GM08714 (cell line): ENCODE data around the gene ZBTB7C.

ENCODE experiments used
- H3K4me3 ChIP-seq: fragments of 200-500 bp; sonication (Bioruptor generic); 2 replicates; pipeline ENCODE4 v1.5.1; 2014; ENCODE audit warnings: mild to moderate bottlenecking, low read length, inconsistent platforms
- ZNF274 ChIP-seq: IDR thresholded peaks from 2 replicates; pipeline ENCODE4 v1.6.1; 2012; ENCODE audit warnings: mild to moderate bottlenecking, low read depth, low read length

The ZBTB7C gene

DNA sequence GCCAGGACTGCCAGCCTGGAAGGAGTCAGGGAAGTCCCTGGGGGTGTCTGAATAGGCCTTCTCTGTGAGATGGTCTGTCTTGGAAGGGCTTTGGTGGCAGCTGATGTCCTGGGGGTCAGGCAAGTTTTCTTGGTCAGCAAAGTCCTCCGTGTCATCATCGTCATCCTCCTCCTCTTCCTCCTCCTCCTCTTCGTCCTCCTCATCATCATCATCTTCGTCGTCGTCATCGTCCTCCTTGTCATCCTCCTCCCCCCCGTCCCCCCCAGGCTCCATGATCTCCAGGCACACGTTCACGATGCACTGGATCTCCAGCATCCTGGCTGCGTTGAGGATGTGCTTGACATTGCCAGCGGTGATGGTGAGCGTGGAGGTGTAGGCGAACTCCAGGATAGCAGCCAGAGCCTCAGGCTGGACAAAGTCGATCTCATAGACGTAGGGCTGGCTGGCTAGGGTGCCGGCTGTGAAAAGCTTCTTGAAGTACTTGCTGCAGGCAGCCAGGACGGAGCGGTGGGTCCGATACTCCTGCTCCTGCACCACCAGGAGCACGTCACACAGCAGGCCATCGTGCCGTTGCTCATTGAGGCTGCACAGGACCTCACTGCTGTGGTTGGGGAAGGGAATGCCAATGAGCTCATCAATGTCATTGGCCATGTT lies 368.6 kb downstream of the ZBTB7C start:
- no peak for TF ChIP-seq ZNF274
- no peak overlapping the region for H3K4me3 ChIP-seq

DNA sequence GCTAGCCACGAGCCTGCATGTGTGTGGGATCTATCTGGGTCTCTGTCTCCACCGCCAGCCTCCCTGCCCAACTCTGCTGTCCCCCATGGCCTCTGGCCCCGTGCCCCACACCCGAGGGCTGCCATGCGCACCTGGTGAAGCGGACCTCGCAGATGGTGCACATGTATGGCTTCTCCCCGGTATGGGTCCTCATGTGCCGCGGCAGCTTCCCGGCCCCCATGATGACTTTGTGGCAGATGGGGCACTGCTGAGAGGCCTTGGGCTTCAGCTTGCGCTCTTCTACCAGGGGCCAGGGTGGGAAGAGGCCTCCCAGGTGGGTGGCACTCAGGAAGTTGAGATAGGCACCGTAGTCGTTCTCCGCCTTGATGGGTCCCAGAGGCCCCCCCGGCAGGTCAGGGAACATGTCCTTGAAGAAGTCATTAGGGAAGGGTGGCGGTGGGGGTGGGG lies 369.4 kb downstream of the ZBTB7C start:
- no peak overlapping the region for H3K4me3 ChIP-seq
- no peak for TF ChIP-seq ZNF274

DNA sequence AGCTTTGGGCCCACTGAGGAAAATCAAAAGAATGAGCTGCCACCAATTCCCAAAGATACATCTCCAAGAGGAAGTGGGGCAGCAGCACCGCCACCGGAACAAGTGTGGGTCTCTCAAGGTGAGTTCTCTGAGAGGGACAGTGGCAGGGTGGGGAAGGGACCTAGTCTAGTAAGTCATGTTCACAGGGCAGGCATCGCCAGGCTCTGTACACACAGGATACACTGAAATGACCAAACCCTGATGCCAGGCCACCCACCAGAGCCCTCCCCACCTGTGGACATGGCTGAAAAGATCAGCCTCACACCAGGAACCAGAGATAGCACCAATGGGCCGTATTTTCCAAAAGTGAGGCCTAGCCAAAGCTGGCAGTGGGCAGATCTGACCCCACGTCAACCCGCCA lies 370.5 kb downstream of the ZBTB7C start:
- no peak for TF ChIP-seq ZNF274
- no peak overlapping the region for H3K4me3 ChIP-seq

DNA sequence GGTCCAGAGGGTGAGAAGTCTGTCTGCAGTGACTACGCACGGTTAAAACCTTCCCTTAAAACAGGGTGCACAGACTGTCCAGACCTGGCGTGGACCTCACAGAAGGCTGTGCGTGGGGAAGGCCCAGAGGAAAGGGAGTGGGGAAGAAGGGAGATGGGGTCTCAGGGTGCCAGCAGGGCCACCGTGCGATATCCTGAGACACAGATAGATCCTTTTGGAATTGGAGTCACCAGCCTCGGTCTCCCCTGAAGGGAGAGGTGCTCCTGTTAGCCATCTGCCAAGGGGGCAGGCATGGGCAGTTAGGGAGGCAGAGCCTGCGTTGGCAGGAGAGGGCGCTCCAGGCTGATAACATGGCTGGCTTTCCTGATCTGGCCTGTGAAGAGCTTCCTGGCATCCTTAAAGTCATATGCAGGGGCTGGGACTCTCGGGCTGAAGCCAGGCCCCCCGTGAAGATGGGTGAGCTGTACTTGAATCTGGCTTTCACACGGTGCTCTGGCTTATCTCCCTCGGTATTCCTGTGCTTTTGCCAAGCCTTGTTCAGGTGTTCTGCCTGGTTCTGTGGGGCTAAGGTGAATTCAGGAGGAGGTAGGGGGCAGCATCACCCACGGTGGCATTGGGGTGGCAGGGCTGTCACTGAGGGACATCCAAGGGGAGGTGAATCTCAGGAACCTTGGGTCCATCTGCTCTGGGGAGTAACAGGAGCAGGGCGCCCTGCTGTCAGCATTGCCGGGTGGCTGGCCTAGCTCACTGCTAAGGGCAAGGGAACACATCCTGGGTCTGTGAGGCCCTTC lies 371.5 kb downstream of the ZBTB7C start:
- no peak overlapping the region for H3K4me3 ChIP-seq
- TF ChIP-seq ZNF274, result no peak

DNA sequence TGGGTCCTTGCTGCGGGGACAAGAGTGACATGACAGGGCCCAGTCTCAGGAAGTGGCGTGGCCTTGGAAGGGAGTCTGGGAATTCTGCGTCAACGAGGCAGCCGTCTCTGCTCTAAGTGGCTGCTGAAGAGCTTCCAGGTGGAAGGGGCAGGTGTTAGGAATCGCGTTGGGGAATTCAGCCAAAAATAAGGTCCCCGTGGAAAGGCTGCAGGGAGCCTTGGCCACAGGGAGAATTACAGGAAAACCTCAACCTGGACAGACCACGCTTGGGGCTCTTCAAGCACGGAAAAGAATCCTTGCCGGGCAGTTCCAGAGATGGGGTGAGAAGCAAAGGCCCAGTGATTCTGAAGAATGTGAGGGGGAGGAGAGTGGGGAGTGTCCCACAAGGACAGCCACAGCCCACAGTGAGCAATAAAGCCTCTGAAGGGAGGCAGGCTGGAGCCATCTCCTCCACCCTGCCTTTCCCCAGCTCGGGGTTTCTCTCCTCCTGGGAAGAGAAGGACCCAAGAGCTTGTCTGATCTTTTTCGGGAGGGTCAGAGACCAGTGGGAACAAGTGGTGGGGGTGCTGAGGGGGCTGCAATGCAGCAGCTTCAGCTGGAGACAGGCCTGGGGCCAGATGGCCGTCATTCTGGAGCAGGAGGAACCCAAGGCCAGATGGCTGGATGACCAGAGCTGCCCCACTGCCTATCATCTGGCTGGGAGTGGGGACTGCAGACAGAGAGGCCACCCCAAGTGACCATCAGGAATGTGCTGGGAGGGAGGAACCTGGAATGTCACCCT lies 372.4 kb downstream of the ZBTB7C start:
- no peak overlapping the region for H3K4me3 ChIP-seq
- no peak for TF ChIP-seq ZNF274

DNA sequence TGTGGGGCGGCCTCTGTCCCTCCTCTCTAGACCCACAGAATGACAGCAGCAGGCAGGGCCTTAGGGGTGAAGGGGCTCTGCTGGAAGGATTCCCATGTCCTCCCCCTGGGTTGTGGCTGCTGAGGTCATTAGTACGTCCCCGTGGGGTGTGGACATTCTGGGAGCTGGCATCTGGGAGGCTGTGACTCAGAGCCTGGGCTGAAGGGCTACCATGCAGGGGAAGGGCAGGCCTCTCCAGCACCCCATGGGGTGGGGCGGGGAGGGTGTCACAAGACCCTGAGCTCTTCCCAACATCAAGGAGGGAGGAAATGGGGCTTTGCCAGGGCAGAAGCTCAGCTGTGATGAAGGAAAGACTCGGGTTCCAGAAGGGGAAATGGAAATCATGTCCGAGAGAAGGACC lies 373.0 kb downstream of the ZBTB7C start:
- H3K4me3 ChIP-seq, result no peak overlapping the region
- no peak for TF ChIP-seq ZNF274

DNA sequence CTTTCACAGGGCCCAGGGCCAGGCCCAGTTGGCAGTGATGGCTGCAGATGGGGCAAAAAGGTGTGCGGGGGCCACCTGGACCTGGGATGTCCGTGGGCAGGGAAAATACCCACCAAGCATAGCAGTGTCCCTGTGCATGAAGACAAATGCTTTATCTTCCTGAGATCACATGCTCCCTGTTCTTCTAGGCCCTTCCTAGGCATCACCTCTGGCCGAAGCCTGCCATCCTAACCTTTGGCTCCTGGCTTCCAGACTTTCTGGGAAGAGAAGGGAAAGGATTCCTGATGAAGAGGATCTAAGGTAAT lies 373.7 kb downstream of the ZBTB7C start:
- H3K4me3 ChIP-seq, result no peak overlapping the region
- TF ChIP-seq ZNF274, result no peak

DNA sequence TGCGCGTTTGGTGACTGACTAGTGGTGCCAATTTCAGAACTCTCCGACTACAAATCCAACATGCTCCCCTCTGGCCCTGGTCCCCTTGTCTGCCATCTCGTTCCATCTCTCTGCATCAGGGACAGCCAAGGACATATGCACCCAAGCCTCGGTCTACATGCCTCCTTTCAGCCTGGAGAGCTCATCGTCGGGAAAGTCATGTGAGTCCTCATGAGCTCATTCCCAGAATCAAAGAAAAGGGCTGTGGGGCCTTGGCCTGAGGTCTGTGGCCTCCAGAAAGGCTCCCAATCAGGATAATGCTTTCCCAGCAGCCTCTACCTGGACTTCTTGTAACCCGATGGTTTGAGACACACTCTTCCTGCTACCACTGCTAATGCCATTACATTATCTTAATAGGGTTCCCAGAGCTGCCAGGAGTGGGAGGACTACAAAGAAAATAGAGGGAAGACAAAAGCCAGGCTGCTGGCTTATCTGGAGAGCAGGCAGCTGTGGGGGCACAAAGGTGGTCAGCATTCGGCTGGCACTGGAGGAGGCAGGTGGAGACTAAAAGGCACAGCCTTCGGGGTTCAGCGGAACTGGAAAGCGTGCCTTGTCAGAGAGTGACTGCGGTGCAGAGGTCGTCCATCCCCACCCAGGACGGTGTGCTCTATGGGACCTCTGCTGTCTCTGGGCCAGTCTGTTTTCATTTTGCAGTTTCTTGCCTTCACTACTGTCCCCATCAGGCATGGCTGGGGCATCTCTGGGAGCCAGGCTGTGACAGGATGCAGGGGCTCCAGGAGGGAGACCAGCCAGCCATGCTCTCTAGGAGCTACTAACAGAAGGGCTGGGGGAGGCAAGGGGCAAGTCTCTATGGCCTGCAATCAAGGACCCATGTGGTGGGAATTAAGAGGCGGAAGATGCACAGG lies 374.3 kb downstream of the ZBTB7C start:
- no peak overlapping the region for H3K4me3 ChIP-seq
- TF ChIP-seq ZNF274, result no peak

DNA sequence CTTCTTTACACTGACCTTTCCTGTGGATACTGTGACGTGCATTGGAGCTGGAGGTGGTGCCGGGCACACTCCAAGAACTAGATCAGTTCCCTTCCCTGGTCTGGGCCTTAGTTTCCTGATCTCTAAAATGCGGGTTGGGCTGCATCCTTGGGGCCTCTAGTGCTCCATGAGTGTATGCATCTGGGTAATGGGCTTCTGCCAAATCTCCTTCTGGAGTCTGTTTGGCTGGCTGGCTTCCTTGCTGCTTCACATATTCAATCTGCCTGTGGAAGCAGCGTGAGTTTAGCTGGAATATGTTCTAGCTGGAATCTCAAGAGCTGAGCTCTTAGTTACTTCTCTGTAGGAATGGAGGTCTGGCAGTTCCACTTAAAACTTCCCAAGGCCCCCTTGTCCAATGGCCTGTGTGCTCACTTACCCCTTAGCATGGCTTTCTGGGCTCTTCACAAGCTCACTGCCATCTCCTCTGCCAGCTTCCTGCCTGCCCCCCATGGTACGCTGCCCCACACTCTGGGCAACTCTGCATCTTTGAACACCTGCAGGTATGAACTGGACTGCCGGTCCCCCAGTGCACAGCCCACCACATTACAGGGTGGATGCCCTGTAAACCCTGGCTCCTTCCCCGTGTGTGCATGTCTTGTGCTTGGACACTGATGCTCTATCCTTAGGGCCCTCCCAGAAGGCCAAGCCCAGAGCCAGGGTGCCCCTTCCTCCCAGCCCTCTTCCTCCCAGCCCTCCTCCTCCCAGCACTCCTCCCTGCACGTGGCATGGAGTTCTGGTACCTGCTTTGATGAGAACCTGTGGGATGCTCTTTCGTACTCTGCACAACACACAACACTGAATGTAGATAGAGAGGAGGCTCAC lies 375.2 kb downstream of the ZBTB7C start:
- no peak overlapping the region for H3K4me3 ChIP-seq
- no peak for TF ChIP-seq ZNF274

DNA sequence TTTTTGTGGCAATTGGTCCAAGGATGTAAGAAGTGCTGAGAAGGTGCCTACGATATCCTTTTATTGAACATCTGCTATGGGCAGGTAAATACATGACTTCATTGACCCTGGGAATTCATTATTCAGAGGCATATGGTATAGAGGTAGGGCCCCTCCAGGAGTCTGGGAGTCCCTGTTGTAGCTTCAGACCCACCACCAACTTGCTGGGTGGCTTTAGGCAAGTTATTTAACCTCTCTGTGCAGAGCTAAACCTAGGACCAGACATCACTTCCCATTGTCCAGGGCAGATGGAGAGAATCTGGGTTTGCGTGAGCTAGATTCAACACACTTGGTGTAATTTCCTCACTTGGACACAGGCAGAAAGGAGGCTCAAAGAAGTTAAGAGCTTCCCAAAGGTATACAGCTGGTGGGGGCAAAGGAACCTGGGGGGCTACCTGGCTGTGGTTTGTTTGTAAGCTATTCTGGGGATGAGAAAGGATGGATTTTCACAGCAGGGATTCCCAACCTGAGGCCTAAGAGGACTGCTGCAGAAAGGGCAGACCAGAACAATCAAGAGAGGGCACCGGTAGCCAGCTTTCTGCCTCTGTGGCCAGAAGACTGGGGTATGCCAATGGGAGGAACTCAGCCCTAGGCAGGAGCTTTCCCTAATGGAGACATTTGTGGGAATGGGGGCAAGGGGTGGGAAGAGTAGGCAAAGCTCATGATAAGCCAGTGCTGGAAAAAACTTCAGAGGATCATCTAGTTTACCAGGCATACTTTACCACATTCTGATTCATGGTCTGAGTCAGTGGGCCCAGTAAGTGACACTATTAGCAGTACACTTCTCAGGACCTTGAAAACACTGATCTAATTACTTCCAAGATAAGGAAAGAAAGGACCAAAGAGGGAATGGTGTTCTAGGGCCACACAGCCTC lies 376.1 kb downstream of the ZBTB7C start:
- TF ChIP-seq ZNF274, result no peak
- no peak overlapping the region for H3K4me3 ChIP-seq

DNA sequence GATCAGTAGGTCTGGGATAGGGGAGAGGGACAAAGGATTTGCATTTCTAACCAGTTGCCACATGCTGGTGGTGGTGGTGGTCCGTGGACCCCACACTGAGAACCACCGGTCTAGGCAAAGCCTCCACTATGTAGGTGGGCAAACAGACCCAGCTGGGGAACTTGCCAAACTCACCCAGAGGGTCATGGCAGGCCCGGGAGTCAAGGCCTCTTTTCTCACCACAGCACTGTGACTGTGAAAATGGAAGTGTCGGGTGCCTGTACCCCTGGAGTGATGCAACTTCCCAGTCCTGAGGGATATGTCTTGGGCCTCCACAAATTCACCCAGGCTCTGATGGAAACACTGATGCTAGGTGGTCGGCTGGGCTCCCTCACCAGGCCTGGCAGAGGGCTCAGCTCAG lies 377.5 kb downstream of the ZBTB7C start:
- H3K4me3 ChIP-seq, result no peak overlapping the region
- no peak for TF ChIP-seq ZNF274
